HG02610 (cell line): ENCODE measurements around the gene AMD1.
"Not testable (repeated sequence)": the region's sequence is repeated elsewhere in the genome, so short reads cannot be mapped to it uniquely, and the experiment has no call there.

Experiments
- ATAC-seq: cut with Tn5 transposase; IDR thresholded peaks from one replicate; pipeline ENCODE4 v1.9.1; 2021; ENCODE audit warnings: mild to moderate bottlenecking, moderate library complexity; ENCODE audit not compliant: unreplicated experiment

AMD1 gene

GRCh38 chr6:110876806-110877564 is 2.4 kb downstream of the AMD1 start:
- ATAC-seq = no peak

- ATAC-seq = no peak
Observed at GRCh38 chr6:110877569-110877968, 3.0 kb downstream of the AMD1 start.

GRCh38 chr6:110878751-110879522 is 4.4 kb downstream of the AMD1 start:
- ATAC-seq = no peak

- ATAC-seq = no peak
Observed at GRCh38 chr6:110880651-110881050, 6.1 kb downstream of the AMD1 start.

- no peak for ATAC-seq
Observed at GRCh38 chr6:110881546-110882273, 7.1 kb downstream of the AMD1 start.

GRCh38 chr6:110882274-110882619 is 7.7 kb downstream of the AMD1 start:
- no peak for ATAC-seq

- no peak for ATAC-seq
Observed at GRCh38 chr6:110882824-110883554, 8.4 kb downstream of the AMD1 start.

- ATAC-seq = no peak
Observed at GRCh38 chr6:110884321-110884720, 9.7 kb downstream of the AMD1 start.

- ATAC-seq = no peak
Observed at GRCh38 chr6:110885526-110885925, 10.9 kb downstream of the AMD1 start.

GRCh38 chr6:110886555-110887167 is 12.1 kb downstream of the AMD1 start:
- no peak for ATAC-seq

GRCh38 chr6:110890288-110890687 is 15.7 kb downstream of the AMD1 start:
- no peak for ATAC-seq

GRCh38 chr6:110895907-110896608 is 21.5 kb downstream of the AMD1 start:
- ATAC-seq = no peak

- ATAC-seq = no peak
Observed at GRCh38 chr6:110897433-110897832, 22.8 kb downstream of the AMD1 start.

GRCh38 chr6:110898111-110898510 is 23.5 kb downstream of the AMD1 start:
- ATAC-seq = no peak

GRCh38 chr6:110900028-110900598 is 25.5 kb downstream of the AMD1 start:
- no peak for ATAC-seq

GRCh38 chr6:110901601-110902000 is 27.0 kb downstream of the AMD1 start:
- not testable (repeated sequence) for ATAC-seq

GRCh38 chr6:110902091-110902490 is 27.5 kb downstream of the AMD1 start:
- ATAC-seq = no peak

GRCh38 chr6:110906273-110906672 is 31.7 kb downstream of the AMD1 start:
- not testable (repeated sequence) for ATAC-seq

- ATAC-seq = no peak
Observed at GRCh38 chr6:110930781-110931180, 56.2 kb downstream of the AMD1 start.

GRCh38 chr6:110933912-110934311 is 59.3 kb downstream of the AMD1 start:
- ATAC-seq = no peak
